Measurements from ENCODE around the gene DNAJB6.

The DNAJB6 gene

GRCh38 chr7:157371296-157371695, 34.5 kb downstream of the DNAJB6 start:
- H3K9me3 Mint-ChIP-seq = no peaks in the 10 kb centered on the region
- no peak for ATAC-seq
- H3K27me3 Mint-ChIP-seq = no peaks in the 10 kb centered on the region
- peaks cover 72% of the 10 kb centered on the region for H3K36me3 Mint-ChIP-seq
- no peak overlapping the region for H3K27ac Mint-ChIP-seq
- H3K4me1 Mint-ChIP-seq = peaks cover 27% of the 10 kb centered on the region
- no peak overlapping the region for H3K4me3 Mint-ChIP-seq

- peak overlapping the region; percentile 32 for H3K27ac Mint-ChIP-seq
- H3K9me3 Mint-ChIP-seq = no peaks in the 10 kb centered on the region
- no peak for ATAC-seq
- H3K27me3 Mint-ChIP-seq = no peaks in the 10 kb centered on the region
- no peak overlapping the region for H3K4me3 Mint-ChIP-seq
- H3K36me3 Mint-ChIP-seq = peaks cover 67% of the 10 kb centered on the region
- H3K4me1 Mint-ChIP-seq = peaks cover 27% of the 10 kb centered on the region
Observed at GRCh38 chr7:157372300-157373232, 35.8 kb downstream of the DNAJB6 start.

GRCh38 chr7:157373493-157373892, 36.7 kb downstream of the DNAJB6 start:
- Mint-ChIP-seq H3K4me3 (no peak overlapping the region), H3K27me3 (no peaks in the 10 kb centered on the region), H3K9me3 (no peaks in the 10 kb centered on the region), H3K4me1 (peaks cover 33% of the 10 kb centered on the region), H3K36me3 (peaks cover 66% of the 10 kb centered on the region), H3K27ac (peak overlapping the region; percentile 32)
- no peak for ATAC-seq

GRCh38 chr7:157375410-157375809, 38.6 kb downstream of the DNAJB6 start:
- Mint-ChIP-seq H3K27me3 (no peaks in the 10 kb centered on the region), H3K27ac (peak overlapping the region; percentile 1), H3K36me3 (peaks cover 59% of the 10 kb centered on the region), H3K9me3 (no peaks in the 10 kb centered on the region), H3K4me3 (no peak overlapping the region), H3K4me1 (peaks cover 33% of the 10 kb centered on the region)
- no peak for ATAC-seq

GRCh38 chr7:157377436-157378124, 40.8 kb downstream of the DNAJB6 start:
- Mint-ChIP-seq H3K9me3 (no peaks in the 10 kb centered on the region), H3K4me1 (peaks cover 33% of the 10 kb centered on the region), H3K4me3 (no peak overlapping the region), H3K27me3 (no peaks in the 10 kb centered on the region), H3K27ac (peak overlapping the region; percentile 48), H3K36me3 (peaks cover 54% of the 10 kb centered on the region)
- no peak for ATAC-seq

GRCh38 chr7:157378390-157378789, 41.6 kb downstream of the DNAJB6 start:
- ATAC-seq = no peak
- Mint-ChIP-seq H3K27ac (no peak overlapping the region), H3K27me3 (no peaks in the 10 kb centered on the region), H3K36me3 (peaks cover 54% of the 10 kb centered on the region), H3K9me3 (no peaks in the 10 kb centered on the region), H3K4me3 (no peak overlapping the region), H3K4me1 (peaks cover 31% of the 10 kb centered on the region)

- no peaks in the 10 kb centered on the region for H3K9me3 Mint-ChIP-seq
- H3K4me3 Mint-ChIP-seq = no peak overlapping the region
- H3K36me3 Mint-ChIP-seq = peaks cover 50% of the 10 kb centered on the region
- peaks cover 21% of the 10 kb centered on the region for H3K4me1 Mint-ChIP-seq
- H3K27ac Mint-ChIP-seq = no peak overlapping the region
- ATAC-seq = no peak
- H3K27me3 Mint-ChIP-seq = no peaks in the 10 kb centered on the region
Observed at GRCh38 chr7:157379493-157379892, 42.7 kb downstream of the DNAJB6 start.

- Mint-ChIP-seq H3K27me3 (no peaks in the 10 kb centered on the region), H3K36me3 (peaks cover 51% of the 10 kb centered on the region), H3K4me3 (no peak overlapping the region), H3K9me3 (no peaks in the 10 kb centered on the region), H3K4me1 (peaks cover 12% of the 10 kb centered on the region), H3K27ac (no peak overlapping the region)
- no peak for ATAC-seq
Observed at GRCh38 chr7:157380416-157380815, 43.6 kb downstream of the DNAJB6 start.

GRCh38 chr7:157383868-157384267, 47.1 kb downstream of the DNAJB6 start:
- peaks cover 40% of the 10 kb centered on the region for H3K36me3 Mint-ChIP-seq
- peaks cover 14% of the 10 kb centered on the region for H3K4me1 Mint-ChIP-seq
- no peak overlapping the region for H3K4me3 Mint-ChIP-seq
- ATAC-seq = no peak
- no peak overlapping the region for H3K27ac Mint-ChIP-seq
- H3K27me3 Mint-ChIP-seq = no peaks in the 10 kb centered on the region
- H3K9me3 Mint-ChIP-seq = no peaks in the 10 kb centered on the region

- Mint-ChIP-seq H3K9me3 (no peaks in the 10 kb centered on the region), H3K36me3 (peaks cover 40% of the 10 kb centered on the region), H3K27ac (no peak overlapping the region), H3K27me3 (no peaks in the 10 kb centered on the region), H3K4me1 (peaks cover 14% of the 10 kb centered on the region), H3K4me3 (no peak overlapping the region)
- ATAC-seq = no peak
Observed at GRCh38 chr7:157384301-157384700, 47.5 kb downstream of the DNAJB6 start.

GRCh38 chr7:157386979-157387800, 50.4 kb downstream of the DNAJB6 start:
- no peaks in the 10 kb centered on the region for H3K27me3 Mint-ChIP-seq
- H3K4me3 Mint-ChIP-seq = peak overlapping the region; percentile 44

GRCh38 chr7:157388301-157388700, 51.5 kb downstream of the DNAJB6 start:
- Mint-ChIP-seq H3K36me3 (peaks cover 40% of the 10 kb centered on the region), H3K4me1 (peaks cover 22% of the 10 kb centered on the region), H3K9me3 (no peaks in the 10 kb centered on the region), H3K27me3 (no peaks in the 10 kb centered on the region), H3K4me3 (no peak overlapping the region), H3K27ac (no peak overlapping the region)
- no peak for ATAC-seq

More at GRCh38 chr7:157386979-157387800, 50.4 kb downstream of the DNAJB6 start:
- Mint-ChIP-seq H3K27ac (peak overlapping the region; percentile 79), H3K9me3 (no peaks in the 10 kb centered on the region), H3K4me1 (peaks cover 22% of the 10 kb centered on the region), H3K36me3 (peaks cover 45% of the 10 kb centered on the region)
- peak; percentile 93 for ATAC-seq

GRCh38 chr7:157389951-157390730, 53.3 kb downstream of the DNAJB6 start:
- ATAC-seq = no peak
- H3K4me3 Mint-ChIP-seq = no peak overlapping the region
- H3K27ac Mint-ChIP-seq = no peak overlapping the region
- H3K9me3 Mint-ChIP-seq = no peaks in the 10 kb centered on the region
- peaks cover 36% of the 10 kb centered on the region for H3K36me3 Mint-ChIP-seq
- H3K4me1 Mint-ChIP-seq = peaks cover 22% of the 10 kb centered on the region
- H3K27me3 Mint-ChIP-seq = no peaks in the 10 kb centered on the region

GRCh38 chr7:157391036-157391710, 54.4 kb downstream of the DNAJB6 start:
- Mint-ChIP-seq H3K36me3 (peaks cover 34% of the 10 kb centered on the region), H3K9me3 (no peaks in the 10 kb centered on the region), H3K27ac (no peak overlapping the region), H3K4me1 (peaks cover 22% of the 10 kb centered on the region), H3K27me3 (no peaks in the 10 kb centered on the region), H3K4me3 (no peak overlapping the region)
- no peak for ATAC-seq
